Ishikawa (cell line): ENCODE data around the gene ACSS1.

Experiments
- CEBPB ChIP-seq: IDR thresholded peaks from 2 replicates; pipeline ENCODE4 v1.6.1; 2012
- CREB1 ChIP-seq: IDR thresholded peaks from 2 replicates; pipeline ENCODE4 v1.6.1; 2012; ENCODE audit warnings: low read depth
- EGR1 ChIP-seq: IDR thresholded peaks from 2 replicates; pipeline ENCODE4 v1.6.1; 2012
- EP300 ChIP-seq: IDR thresholded peaks from 2 replicates; pipeline ENCODE4 v1.6.1; 2012; ENCODE audit warnings: borderline replicate concordance
- FOXM1 ChIP-seq: IDR thresholded peaks from 2 replicates; pipeline ENCODE4 v1.6.1; 2012; ENCODE audit warnings: low read depth, borderline replicate concordance
- MAX ChIP-seq: IDR thresholded peaks from 2 replicates; pipeline ENCODE4 v1.6.1; 2012
- NFIC ChIP-seq: IDR thresholded peaks from 2 replicates; pipeline ENCODE4 v1.6.1; 2012
- RAD21 ChIP-seq: IDR thresholded peaks from 2 replicates; pipeline ENCODE4 v1.6.1; 2012; ENCODE audit warnings: low read depth
- TAF1 ChIP-seq: IDR thresholded peaks from 2 replicates; pipeline ENCODE4 v1.6.1; 2012; ENCODE audit warnings: low read depth, mild to moderate bottlenecking
- TCF12 ChIP-seq: IDR thresholded peaks from 2 replicates; pipeline ENCODE4 v1.6.1; 2012; ENCODE audit warnings: low read depth
- TEAD4 ChIP-seq: IDR thresholded peaks from 2 replicates; pipeline ENCODE4 v1.6.1; 2012
- YY1 ChIP-seq: IDR thresholded peaks from 2 replicates; pipeline ENCODE4 v1.6.1; 2012; ENCODE audit warnings: low read depth
- ZBTB7A ChIP-seq: IDR thresholded peaks from 2 replicates; pipeline ENCODE4 v1.6.1; 2012; ENCODE audit warnings: low read depth
- TF ChIP-seq, protein P1 (sequence below): IDR thresholded peaks from 2 replicates; pipeline ENCODE4 v1.6.1; 2012
- TF ChIP-seq, protein P2 (sequence below): IDR thresholded peaks from 2 replicates; pipeline ENCODE4 v1.6.1; 2012; ENCODE audit warnings: low read depth, mild to moderate bottlenecking

ACSS1 gene

DNA sequence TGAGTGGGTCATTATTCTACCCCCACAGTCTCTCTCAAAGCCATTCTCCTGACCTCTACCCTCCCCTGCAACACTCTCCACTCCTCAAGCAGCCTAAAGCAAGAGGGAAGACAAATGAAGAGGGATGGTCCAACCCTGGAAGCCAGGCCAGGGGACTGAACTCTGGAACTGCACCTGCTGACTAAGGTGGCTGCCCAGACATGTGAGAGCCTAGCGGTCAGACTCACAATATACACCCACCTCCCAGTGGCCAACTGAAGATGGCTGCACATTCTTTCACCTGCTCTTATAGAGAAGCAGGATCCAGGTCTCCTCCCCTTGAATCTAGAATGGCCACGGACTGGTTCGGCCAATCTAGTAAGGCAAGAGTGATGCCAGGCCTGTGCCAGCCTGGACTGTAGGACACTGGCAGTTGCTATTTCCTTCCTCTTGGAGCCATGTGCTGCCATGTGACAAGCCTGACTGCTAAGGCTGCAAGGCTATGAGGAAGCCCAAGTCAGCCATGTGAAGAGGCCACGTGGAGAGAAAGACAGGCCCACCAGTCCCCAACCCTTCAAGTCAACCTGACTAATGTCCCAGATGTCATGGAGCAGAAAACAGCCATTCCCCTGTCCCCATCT, 31.8 kb downstream of the ACSS1 start:
- TF ChIP-seq, protein P1, sequence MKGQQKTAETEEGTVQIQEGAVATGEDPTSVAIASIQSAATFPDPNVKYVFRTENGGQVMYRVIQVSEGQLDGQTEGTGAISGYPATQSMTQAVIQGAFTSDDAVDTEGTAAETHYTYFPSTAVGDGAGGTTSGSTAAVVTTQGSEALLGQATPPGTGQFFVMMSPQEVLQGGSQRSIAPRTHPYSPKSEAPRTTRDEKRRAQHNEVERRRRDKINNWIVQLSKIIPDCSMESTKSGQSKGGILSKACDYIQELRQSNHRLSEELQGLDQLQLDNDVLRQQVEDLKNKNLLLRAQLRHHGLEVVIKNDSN = no peak
- TF ChIP-seq EGR1 (no peak), CEBPB (no peak), FOXM1 (no peak), CREB1 (no peak)
- TF ChIP-seq, protein P2, sequence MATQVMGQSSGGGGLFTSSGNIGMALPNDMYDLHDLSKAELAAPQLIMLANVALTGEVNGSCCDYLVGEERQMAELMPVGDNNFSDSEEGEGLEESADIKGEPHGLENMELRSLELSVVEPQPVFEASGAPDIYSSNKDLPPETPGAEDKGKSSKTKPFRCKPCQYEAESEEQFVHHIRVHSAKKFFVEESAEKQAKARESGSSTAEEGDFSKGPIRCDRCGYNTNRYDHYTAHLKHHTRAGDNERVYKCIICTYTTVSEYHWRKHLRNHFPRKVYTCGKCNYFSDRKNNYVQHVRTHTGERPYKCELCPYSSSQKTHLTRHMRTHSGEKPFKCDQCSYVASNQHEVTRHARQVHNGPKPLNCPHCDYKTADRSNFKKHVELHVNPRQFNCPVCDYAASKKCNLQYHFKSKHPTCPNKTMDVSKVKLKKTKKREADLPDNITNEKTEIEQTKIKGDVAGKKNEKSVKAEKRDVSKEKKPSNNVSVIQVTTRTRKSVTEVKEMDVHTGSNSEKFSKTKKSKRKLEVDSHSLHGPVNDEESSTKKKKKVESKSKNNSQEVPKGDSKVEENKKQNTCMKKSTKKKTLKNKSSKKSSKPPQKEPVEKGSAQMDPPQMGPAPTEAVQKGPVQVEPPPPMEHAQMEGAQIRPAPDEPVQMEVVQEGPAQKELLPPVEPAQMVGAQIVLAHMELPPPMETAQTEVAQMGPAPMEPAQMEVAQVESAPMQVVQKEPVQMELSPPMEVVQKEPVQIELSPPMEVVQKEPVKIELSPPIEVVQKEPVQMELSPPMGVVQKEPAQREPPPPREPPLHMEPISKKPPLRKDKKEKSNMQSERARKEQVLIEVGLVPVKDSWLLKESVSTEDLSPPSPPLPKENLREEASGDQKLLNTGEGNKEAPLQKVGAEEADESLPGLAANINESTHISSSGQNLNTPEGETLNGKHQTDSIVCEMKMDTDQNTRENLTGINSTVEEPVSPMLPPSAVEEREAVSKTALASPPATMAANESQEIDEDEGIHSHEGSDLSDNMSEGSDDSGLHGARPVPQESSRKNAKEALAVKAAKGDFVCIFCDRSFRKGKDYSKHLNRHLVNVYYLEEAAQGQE = no peak

DNA sequence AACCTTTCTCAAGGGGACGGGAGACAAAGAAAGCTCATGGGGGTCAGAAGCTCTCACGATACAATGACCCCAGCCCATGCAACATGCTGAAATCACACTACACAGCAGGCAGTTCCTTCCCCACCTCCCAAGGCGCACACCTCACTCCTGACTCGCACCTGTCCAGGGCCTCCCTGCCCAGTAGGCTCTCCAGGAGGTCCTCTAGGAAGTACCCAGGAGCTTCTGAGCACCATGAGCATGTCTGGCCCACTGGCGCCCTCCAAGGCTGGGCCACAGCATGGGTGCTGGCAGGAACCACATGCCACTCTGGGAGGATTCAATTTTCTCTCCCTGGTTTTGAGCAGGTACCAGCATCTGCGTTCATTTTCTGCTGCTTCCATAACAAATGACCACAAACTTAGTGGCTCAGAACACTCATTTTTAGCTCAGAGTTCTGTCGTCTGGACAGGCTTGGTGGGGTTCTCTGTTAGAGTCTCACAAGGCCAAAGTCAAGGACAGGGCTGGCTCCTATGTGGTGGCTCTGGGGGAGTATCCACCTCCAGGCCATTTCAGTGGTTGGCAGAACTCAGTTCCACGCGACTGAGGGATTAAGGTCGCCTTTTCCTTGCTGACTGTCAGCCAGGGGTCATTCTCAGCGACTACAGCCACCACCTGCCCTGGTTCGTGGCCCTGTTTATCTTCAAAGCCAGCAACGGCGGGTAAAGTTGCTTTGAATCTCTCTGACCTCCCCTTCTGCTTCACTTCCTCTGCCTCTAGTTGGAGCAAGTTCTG, 32.7 kb downstream of the ACSS1 start:
- TF ChIP-seq EP300 (no peak), RAD21 (peak; percentile 18; the same call in 1 of the 2 replicates)

DNA sequence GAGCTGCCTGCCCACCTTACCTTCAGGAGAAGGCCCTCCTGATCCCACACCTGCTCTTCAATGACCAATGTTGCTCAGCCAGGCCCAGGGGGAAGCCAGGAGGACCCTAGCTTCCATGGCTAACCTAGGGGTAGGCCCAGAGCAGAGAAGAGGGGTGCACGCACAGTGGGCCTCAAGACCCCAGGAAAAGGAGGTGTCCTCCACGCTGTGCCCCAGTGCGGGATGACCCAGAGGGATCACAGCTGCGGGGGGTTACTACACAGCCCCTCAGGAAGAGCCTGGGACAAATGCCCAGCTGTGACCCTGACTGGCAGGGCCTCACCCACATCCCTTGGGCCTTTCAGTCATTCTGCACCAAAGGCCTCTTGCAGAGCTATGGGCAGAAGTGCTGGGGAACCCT, 33.8 kb downstream of the ACSS1 start:
- TF ChIP-seq CEBPB = no peak
- no peak for TF ChIP-seq MAX
- TF ChIP-seq FOXM1 = no peak
- no peak for TF ChIP-seq CREB1
- no peak for TF ChIP-seq YY1
- no peak for TF ChIP-seq EP300
- TF ChIP-seq RAD21 = no peak
- no peak for TF ChIP-seq TCF12
- no peak for TF ChIP-seq ZBTB7A
- TF ChIP-seq NFIC = no peak
- TF ChIP-seq, protein P2 = no peak
- no peak for TF ChIP-seq TAF1
- TF ChIP-seq, protein P1 = no peak
- TF ChIP-seq EGR1 = no peak
- no peak for TF ChIP-seq TEAD4

GRCh38 chr20:25023356-25023755, 34.6 kb downstream of the ACSS1 start:
- TF ChIP-seq TCF12 (no peak), EGR1 (no peak), RAD21 (no peak), ZBTB7A (no peak), NFIC (no peak), TAF1 (no peak), TEAD4 (no peak), CEBPB (no peak), MAX (no peak), CREB1 (no peak)
- TF ChIP-seq, protein P1 = no peak
- TF ChIP-seq, protein P2 = no peak
